Measurements from ENCODE around the gene RABGAP1L.

Gene RABGAP1L

GRCh38 chr1:174663358-174663757, 504.0 kb downstream of the RABGAP1L start:
- TF ChIP-seq, protein P1, sequence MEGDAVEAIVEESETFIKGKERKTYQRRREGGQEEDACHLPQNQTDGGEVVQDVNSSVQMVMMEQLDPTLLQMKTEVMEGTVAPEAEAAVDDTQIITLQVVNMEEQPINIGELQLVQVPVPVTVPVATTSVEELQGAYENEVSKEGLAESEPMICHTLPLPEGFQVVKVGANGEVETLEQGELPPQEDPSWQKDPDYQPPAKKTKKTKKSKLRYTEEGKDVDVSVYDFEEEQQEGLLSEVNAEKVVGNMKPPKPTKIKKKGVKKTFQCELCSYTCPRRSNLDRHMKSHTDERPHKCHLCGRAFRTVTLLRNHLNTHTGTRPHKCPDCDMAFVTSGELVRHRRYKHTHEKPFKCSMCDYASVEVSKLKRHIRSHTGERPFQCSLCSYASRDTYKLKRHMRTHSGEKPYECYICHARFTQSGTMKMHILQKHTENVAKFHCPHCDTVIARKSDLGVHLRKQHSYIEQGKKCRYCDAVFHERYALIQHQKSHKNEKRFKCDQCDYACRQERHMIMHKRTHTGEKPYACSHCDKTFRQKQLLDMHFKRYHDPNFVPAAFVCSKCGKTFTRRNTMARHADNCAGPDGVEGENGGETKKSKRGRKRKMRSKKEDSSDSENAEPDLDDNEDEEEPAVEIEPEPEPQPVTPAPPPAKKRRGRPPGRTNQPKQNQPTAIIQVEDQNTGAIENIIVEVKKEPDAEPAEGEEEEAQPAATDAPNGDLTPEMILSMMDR (conservative IDR thresholded peaks at IDR 0.05; ENCODE audit: low read depth, low read length), result no peak
- H3K4me3 ChIP-seq (ENCODE audit: low read length), result no peak overlapping the region
- no peak for DNase-seq (ENCODE audit: low read depth)

DNA sequence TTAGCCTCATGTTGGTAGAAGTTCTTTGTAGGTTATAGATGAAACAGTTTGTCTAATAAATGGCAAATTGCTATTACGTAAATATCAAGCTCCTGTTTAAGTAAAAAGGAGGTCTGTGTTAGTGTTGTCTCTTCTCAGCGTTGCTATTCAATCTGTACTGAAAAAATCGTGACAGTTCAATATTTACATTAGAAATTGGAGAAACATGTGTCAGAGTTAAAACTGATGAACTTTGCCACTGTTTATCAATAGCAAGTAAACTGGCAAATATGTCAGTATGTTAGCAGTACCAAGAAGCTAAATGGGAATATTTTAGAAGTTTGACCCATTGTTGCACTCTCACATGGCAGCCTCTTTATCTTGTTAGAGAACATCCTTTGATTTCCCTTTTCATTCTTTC, 506.9 kb downstream of the RABGAP1L start:
- TF ChIP-seq, protein P1 (conservative IDR thresholded peaks at IDR 0.05; ENCODE audit: low read depth, low read length), result no peak

GRCh38 chr1:174671826-174672225, 512.5 kb downstream of the RABGAP1L start:
- H3K4me3 ChIP-seq (ENCODE audit: low read length), result no peak overlapping the region
- TF ChIP-seq, protein P1 (conservative IDR thresholded peaks at IDR 0.05; ENCODE audit: low read depth, low read length), result no peak
- no peak for DNase-seq (ENCODE audit: low read depth)

More for the DNA sequence above, 506.9 kb downstream of the RABGAP1L start:
- DNase-seq (ENCODE audit: low read depth), result no peak
- no peak overlapping the region for H3K4me3 ChIP-seq (ENCODE audit: low read length)

- H3K4me3 ChIP-seq (ENCODE audit: low read length), result no peak overlapping the region
- TF ChIP-seq, protein P1 (conservative IDR thresholded peaks at IDR 0.05; ENCODE audit: low read depth, low read length), result no peak
- DNase-seq (ENCODE audit: low read depth), result no peak
Observed at GRCh38 chr1:174676856-174677255, 517.5 kb downstream of the RABGAP1L start.

DNA sequence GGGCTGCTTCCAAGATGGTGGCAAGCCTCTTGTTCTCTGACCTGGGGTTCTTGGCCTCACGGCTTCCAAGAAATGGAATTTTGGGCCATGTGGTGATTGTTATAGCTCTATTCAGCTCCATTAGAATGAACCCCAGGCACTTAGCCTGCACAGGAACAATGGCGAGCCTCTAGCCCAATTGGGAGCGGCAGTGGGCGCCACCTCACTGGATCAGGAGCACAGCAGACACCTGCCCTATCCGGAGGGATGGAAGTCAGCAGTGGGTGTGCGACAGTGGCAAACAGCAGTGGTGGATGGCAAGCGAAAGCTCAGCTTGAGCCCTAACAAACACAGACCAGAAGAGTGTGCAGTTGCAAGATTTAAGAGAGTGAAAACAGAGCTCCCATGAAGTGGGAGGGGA, 519.3 kb downstream of the RABGAP1L start:
- DNase-seq (ENCODE audit: low read depth), result no peak
- TF ChIP-seq, protein P1 (conservative IDR thresholded peaks at IDR 0.05; ENCODE audit: low read depth, low read length), result no peak

DNA sequence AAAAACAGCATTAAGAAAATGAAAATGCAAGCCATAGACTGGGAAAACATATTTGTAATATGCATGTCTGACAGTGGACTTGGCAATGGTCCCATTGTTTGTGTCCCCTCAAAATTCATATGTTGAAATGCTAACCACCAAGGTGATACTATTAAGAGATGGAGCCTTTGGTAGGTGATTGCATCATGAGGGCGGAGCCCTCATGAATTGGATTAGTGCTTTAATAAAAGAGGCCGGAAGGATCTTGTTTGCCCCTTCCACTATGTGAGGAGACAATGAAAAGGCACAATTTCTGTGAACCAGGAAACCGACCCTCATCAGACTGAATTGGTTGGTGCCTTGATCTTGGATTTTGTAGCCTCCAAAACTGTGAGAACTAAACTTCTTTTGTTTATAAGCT, 520.8 kb downstream of the RABGAP1L start:
- DNase-seq (ENCODE audit: low read depth), result no peak
- H3K4me3 ChIP-seq (ENCODE audit: low read length), result no peak overlapping the region
- TF ChIP-seq, protein P1 (conservative IDR thresholded peaks at IDR 0.05; ENCODE audit: low read depth, low read length), result no peak

More for the DNA sequence above, 519.3 kb downstream of the RABGAP1L start:
- H3K4me3 ChIP-seq (ENCODE audit: low read length), result no peak overlapping the region

DNA sequence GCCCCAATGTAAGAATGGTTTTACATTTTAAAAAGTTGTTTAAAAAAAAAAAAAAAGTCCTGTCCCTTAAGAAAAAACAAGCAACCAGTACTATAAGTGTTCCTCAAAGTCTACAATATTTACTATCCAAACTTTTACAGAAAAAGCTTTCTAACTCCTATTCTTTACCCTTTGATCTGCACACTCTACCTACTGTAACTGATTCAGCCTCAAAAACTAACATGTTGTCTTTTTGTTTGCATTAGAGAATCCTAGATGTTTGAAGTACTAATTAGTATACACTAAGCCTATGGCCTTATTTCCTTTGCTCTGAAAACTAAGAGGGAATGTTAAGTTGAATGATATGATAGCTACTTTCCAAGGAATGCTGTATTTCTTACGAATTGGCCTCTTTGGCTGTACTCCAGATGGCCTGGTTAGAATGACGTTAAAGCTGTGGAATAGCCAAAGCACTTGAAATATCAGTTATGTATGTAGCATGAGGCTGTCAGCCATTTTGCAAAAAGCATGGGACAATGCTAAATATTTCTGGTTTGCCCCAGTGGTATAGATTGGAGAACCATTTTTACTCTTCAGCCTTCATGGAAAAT, 523.2 kb downstream of the RABGAP1L start:
- DNase-seq (ENCODE audit: low read depth), result peak; percentile 36
- TF ChIP-seq, protein P1 (conservative IDR thresholded peaks at IDR 0.05; ENCODE audit: low read depth, low read length), result no peak
- H3K4me3 ChIP-seq (ENCODE audit: low read length), result no peak overlapping the region

Data from retinal pigment epithelial cell (primary cell).